Karpas-422 (cell line): ENCODE results near the gene OGDH. TPM values are rescaled to one million over a fixed set of nuclear protein-coding genes. Genes with fewer than 3 reads are reported as not detected.

ENCODE experiments used
- DNase-seq: peaks from one replicate; pipeline ENCODE4 v3.0.0-alpha.2; 2015
- H2AFZ ChIP-seq: fragments of 200-600 bp; sonication (generic); 2 replicates; pipeline ENCODE4 v1.6.1; 2014; ENCODE audit warnings: antibody characterized with exemption, low read length, mixed read lengths
- H3K27ac ChIP-seq: fragments of 200-600 bp; sonication (generic); 2 replicates; pipeline ENCODE4 v1.5.1; 2014; ENCODE audit warnings: mild to moderate bottlenecking, low read length, moderate library complexity
- H3K27me3 ChIP-seq: fragments of 200-600 bp; sonication (generic); 2 replicates; pipeline ENCODE4 v1.6.1; 2014; ENCODE audit warnings: low read length, mixed read lengths
- H3K36me3 ChIP-seq: fragments of 200-600 bp; sonication (generic); 2 replicates; pipeline ENCODE4 v1.6.1; 2014; ENCODE audit warnings: low read length, mixed read lengths; ENCODE audit not compliant: insufficient read depth
- H3K4me1 ChIP-seq: fragments of 200-600 bp; sonication (generic); 2 replicates; pipeline ENCODE4 v1.6.1; 2014; ENCODE audit warnings: mild to moderate bottlenecking, low read length, mixed read lengths
- H3K4me2 ChIP-seq: fragments of 200-600 bp; sonication (generic); 2 replicates; pipeline ENCODE4 v1.6.1; 2014; ENCODE audit warnings: low read length, low read depth, mild to moderate bottlenecking; ENCODE audit not compliant: poor library complexity, severe bottlenecking
- H3K4me3 ChIP-seq: fragments of 200-600 bp; sonication (generic); 2 replicates; pipeline ENCODE4 v1.5.1; 2014; ENCODE audit warnings: mild to moderate bottlenecking, antibody characterized with exemption, low read length, mixed read lengths
- H3K79me2 ChIP-seq: fragments of 200-600 bp; sonication (generic); 2 replicates; pipeline ENCODE4 v1.6.1; 2014; ENCODE audit warnings: mild to moderate bottlenecking, low read length, mixed read lengths
- H3K9ac ChIP-seq: fragments of 200-600 bp; sonication (generic); 2 replicates; pipeline ENCODE4 v1.6.0; 2014; ENCODE audit warnings: low read length
- H3K9me2 ChIP-seq: fragments of 200-600 bp; sonication (generic), shearing (Covaris generic); replicated peaks from 2 replicates; pipeline ENCODE4 v1.6.0; 2014; ENCODE audit warnings: mild to moderate bottlenecking, low read length, moderate library complexity; ENCODE audit not compliant: insufficient read depth
- H3K9me3 ChIP-seq: fragments of 300-700, 200-600 bp; sonication (generic); 2 replicates; pipeline ENCODE4 v1.6.1; 2014; ENCODE audit warnings: low read length, mixed read lengths
- H4K20me1 ChIP-seq: fragments of 200-600 bp; sonication (generic); 2 replicates; pipeline ENCODE4 v1.6.1; 2014; ENCODE audit warnings: mild to moderate bottlenecking, antibody characterized with exemption, low read length, low read depth; ENCODE audit not compliant: insufficient read depth
- total RNA-seq: library from RNA; depleted of rRNA; stranded (reverse); fragments of >200 nt; shearing (Covaris generic); gene quantifications from 2 replicates; pipeline ENCODE4 v1.2.3, GENCODE V29; 2014; ENCODE audit warnings: low replicate concordance

OGDH gene
- total RNA-seq, 1 experiment from 2014 or later, result 24.9 TPM

DNA sequence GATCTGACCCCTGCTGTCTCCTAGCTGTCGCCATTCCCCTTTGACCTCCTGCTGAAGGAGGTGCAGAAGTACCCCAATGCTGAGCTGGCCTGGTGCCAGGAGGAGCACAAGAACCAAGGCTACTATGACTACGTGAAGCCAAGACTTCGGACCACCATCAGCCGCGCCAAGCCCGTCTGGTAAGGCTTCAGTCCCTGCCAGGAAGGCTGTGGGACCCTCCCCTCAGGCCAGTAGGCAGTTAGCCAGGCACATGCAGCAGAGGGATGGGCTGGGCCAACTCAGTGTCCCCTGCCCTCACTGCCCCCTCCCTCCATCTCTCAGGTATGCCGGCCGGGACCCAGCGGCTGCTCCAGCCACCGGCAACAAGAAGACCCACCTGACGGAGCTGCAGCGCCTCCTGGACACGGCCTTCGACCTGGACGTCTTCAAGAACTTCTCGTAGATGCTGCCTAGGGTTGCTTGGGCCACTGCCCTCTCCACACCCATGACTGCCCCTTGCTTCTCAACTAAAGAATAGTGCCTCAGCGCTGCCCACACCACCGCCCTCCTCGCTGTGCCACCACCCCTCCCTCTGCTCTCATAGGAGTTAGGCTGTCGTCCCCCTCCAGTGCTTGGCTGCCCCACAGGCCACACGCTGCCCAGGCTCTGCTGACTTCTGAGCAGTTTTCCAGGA lies 101.3 kb downstream of the OGDH start:
- no peak overlapping the region for H3K9ac ChIP-seq
- no peaks in the 10 kb centered on the region for H3K4me1 ChIP-seq
- no peaks in the 10 kb centered on the region for H3K79me2 ChIP-seq
- no peak overlapping the region for H2AFZ ChIP-seq
- no peaks in the 10 kb centered on the region for H4K20me1 ChIP-seq
- H3K9me2 ChIP-seq, result no peaks in the 10 kb centered on the region
- H3K36me3 ChIP-seq, result no peaks in the 10 kb centered on the region; the same call in 1 of the 2 replicates
- DNase-seq, result no peak
- H3K4me3 ChIP-seq, result no peak overlapping the region
- H3K27ac ChIP-seq, result no peak overlapping the region
- no peak overlapping the region for H3K4me2 ChIP-seq
- no peaks in the 10 kb centered on the region for H3K9me3 ChIP-seq
- H3K27me3 ChIP-seq, result no peaks in the 10 kb centered on the region

DNA sequence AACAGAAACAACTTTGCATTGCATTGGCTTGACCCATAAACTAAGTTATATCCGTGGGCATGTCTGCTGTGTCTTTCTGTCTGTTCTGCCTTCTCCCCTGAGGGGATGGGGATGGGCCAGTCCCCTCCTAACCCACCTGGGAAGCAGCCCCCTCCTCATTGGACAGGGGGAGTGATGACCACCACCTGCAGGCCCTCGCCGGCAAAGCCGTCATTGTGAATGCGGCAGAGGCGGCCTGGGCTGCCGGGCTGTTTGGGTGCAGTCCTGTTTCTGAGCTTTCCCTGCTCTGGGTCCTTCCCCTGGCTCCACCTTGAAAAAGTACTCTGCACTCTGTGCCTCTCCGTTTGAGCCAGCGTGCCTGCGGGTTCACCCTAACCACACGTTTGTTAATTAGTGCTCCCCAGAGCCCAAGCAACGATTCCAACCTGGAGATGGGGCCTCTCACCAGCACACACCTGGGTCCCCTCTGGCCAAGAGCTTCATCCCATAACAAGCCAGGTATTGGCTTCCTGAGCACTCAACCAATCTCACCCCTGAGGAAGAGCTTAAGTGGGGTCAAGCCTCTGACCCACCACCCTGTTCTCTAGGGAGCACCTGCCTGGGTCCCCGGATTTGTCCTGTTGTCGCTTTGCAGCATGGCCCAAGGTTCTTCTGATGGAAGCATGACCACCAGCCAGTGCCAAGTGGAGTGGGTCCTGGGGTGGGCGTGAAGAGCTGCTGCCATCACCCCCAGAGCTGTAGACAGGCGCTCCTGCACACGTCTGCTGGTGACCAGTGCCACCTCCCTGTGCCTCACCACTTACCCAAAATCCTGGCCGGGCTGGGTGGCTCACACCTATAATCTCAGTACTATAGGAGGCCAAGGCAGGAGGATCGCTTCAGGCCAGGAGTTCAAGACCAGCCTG lies 102.8 kb downstream of the OGDH start:
- Histone ChIP-seq H3K27me3 (no peaks in the 10 kb centered on the region), H3K4me1 (no peaks in the 10 kb centered on the region), H3K4me3 (no peak overlapping the region), H3K36me3 (no peaks in the 10 kb centered on the region; the same call in 1 of the 2 replicates), H3K9me2 (no peaks in the 10 kb centered on the region), H3K79me2 (no peaks in the 10 kb centered on the region), H4K20me1 (no peaks in the 10 kb centered on the region), H3K9me3 (no peaks in the 10 kb centered on the region), H2AFZ (no peak overlapping the region), H3K27ac (no peak overlapping the region), H3K9ac (no peak overlapping the region), H3K4me2 (no peak overlapping the region)
- peak; percentile 35 for DNase-seq

DNA sequence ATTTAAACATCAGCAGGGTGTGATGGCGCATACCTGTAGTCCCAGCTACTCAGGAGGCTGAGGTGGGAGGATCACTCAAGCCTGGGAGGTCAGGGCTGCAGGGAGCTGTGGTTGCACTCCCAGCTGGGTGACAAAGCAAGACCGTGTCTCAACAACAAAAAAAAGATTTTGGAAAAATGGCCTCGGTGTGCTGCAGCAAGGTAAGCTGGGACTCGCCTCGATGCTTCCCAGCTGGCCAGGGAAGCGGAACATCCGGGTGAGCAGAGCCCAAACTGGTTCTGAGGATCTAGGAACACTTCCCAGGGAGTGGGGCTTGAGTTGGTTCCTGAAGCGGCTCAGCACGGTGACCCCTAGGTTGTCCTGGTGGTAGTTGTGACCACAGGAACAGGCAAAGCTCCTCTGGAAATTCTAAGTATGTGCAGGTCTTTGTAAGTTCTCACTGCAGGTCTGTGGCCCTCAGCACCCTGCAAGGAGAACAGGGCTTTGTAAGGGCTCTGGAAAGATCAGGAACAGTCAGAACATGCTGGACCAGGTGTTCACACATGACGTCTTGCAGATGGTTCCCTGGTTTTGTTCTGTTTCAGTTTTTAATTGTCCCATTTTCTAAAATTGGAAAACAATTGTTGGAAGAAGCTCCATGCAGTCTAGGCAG lies 103.6 kb downstream of the OGDH start:
- Histone ChIP-seq H3K4me2 (no peak overlapping the region), H3K27me3 (no peaks in the 10 kb centered on the region), H2AFZ (no peak overlapping the region), H3K36me3 (no peaks in the 10 kb centered on the region; the same call in 1 of the 2 replicates), H3K79me2 (no peaks in the 10 kb centered on the region), H3K4me3 (no peak overlapping the region), H3K27ac (no peak overlapping the region), H3K9ac (no peak overlapping the region), H3K4me1 (no peaks in the 10 kb centered on the region), H3K9me2 (no peaks in the 10 kb centered on the region), H3K9me3 (no peaks in the 10 kb centered on the region), H4K20me1 (no peaks in the 10 kb centered on the region)
- peak; percentile 35 for DNase-seq

DNA sequence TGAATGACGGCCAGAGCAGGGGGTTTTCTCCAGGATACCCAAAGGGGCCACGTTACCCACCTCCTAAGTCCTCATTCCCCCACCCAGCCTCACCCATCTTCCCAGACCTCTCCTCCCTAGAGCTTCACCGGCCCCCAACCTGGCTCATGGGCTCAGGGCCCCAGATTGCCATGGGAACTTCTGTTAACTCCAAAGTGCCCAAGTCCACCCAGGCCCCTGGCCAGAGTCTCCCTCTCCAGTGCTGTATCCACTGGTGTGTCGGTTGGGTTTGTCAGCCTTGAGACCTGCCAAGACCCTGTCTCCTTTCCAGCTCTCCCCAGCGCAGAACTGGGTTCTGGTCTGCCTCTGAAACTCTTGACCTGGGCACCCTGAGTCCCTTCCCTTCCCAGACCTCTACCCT lies 105.1 kb downstream of the OGDH start:
- H3K79me2 ChIP-seq, result no peaks in the 10 kb centered on the region
- no peak overlapping the region for H3K4me2 ChIP-seq
- H2AFZ ChIP-seq, result no peak overlapping the region
- no peak overlapping the region for H3K4me3 ChIP-seq
- H3K36me3 ChIP-seq, result no peaks in the 10 kb centered on the region; the same call in 1 of the 2 replicates
- no peaks in the 10 kb centered on the region for H3K9me2 ChIP-seq
- no peak for DNase-seq
- no peaks in the 10 kb centered on the region for H3K4me1 ChIP-seq
- H3K9me3 ChIP-seq, result no peaks in the 10 kb centered on the region
- H4K20me1 ChIP-seq, result no peaks in the 10 kb centered on the region
- no peaks in the 10 kb centered on the region for H3K27me3 ChIP-seq
- H3K27ac ChIP-seq, result no peak overlapping the region
- H3K9ac ChIP-seq, result no peak overlapping the region

DNA sequence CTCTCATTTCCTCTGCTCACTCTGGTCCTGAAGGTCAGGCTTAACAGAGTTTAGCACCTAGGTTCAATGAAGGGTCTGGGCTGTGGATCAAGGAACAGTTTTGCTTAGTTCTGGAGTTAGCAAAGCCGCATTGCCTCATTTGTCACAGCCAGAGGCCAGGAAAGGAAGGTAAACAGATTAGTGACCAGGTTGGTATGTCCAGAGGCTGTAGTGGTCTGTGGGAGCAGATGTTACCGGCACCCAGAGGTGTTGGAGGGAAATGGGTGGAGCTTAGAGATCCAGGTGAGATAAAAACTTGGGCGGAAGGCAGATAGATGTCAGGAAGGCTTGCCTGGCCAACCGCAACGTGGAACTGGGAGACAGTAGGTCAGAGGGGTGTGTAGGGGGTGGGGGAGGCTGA lies 105.6 kb downstream of the OGDH start:
- Histone ChIP-seq H4K20me1 (no peaks in the 10 kb centered on the region), H3K9me2 (no peaks in the 10 kb centered on the region), H2AFZ (no peak overlapping the region), H3K9ac (no peak overlapping the region), H3K27ac (no peak overlapping the region), H3K36me3 (no peaks in the 10 kb centered on the region; the same call in 1 of the 2 replicates), H3K4me3 (no peak overlapping the region), H3K9me3 (no peaks in the 10 kb centered on the region), H3K27me3 (no peaks in the 10 kb centered on the region), H3K4me2 (no peak overlapping the region), H3K79me2 (no peaks in the 10 kb centered on the region), H3K4me1 (no peaks in the 10 kb centered on the region)
- peak; percentile 37 for DNase-seq

DNA sequence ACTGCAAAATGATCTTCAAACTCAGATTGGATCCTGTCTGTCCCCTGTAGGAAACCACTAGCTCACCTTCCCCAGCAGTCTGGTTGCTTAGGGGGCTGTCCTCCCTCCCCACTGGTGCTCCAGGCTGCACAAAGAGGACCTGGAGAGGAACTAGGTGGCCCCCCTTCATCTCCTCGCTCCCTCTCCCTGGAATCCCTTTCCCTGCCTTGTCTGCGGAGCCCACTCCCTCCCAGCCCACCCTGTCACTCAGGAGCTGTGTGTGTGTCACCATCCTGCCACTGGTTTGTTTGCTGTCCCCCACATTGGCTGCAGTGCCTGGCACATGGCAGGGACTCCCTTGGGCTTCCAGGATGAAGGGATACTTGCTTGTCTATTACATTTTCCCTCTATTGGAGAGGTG lies 106.7 kb downstream of the OGDH start:
- H3K79me2 ChIP-seq, result no peaks in the 10 kb centered on the region
- no peaks in the 10 kb centered on the region; the same call in 1 of the 2 replicates for H3K36me3 ChIP-seq
- H3K4me3 ChIP-seq, result no peak overlapping the region
- no peaks in the 10 kb centered on the region for H3K4me1 ChIP-seq
- H3K9me3 ChIP-seq, result no peaks in the 10 kb centered on the region
- no peaks in the 10 kb centered on the region for H3K9me2 ChIP-seq
- no peak overlapping the region for H2AFZ ChIP-seq
- H3K27me3 ChIP-seq, result no peaks in the 10 kb centered on the region
- DNase-seq, result peak; percentile 33
- no peak overlapping the region for H3K27ac ChIP-seq
- H3K9ac ChIP-seq, result no peak overlapping the region
- H4K20me1 ChIP-seq, result no peaks in the 10 kb centered on the region
- H3K4me2 ChIP-seq, result no peak overlapping the region

DNA sequence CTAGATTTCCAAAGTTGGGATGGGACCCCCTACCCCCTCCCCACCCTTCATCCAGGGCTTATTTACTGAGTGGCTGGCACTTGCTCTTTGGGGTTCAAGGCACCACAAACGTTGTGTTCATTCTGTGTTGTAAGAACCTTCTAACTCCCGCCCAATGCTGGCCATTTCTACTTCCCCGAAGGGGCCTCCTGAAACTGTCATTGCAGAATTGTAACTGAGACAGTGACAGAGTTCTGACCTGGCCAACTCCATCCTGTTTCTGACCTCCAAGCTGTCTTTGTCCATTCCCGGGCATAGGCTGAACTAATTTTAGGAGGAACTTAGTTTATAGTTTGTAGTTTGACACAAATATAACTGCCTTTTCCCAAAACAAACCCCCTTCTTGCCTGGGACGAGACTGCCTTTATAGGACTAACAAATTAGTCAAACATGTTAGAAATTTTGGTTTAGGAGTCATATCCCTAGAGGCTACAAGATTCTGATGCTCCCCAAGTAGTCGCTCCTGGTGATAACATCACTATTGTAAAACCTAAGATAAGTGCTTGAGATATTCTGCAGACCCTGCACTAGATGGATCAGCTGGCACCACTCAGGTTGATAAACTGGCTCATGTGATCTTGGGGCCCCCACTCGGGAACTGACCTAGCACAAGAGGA lies 107.4 kb downstream of the OGDH start:
- peak; percentile 39 for DNase-seq
- Histone ChIP-seq H4K20me1 (no peaks in the 10 kb centered on the region), H3K36me3 (no peaks in the 10 kb centered on the region; the same call in 1 of the 2 replicates), H3K9me2 (no peaks in the 10 kb centered on the region), H2AFZ (no peak overlapping the region), H3K4me3 (no peak overlapping the region), H3K79me2 (no peaks in the 10 kb centered on the region), H3K9ac (no peak overlapping the region), H3K27ac (no peak overlapping the region), H3K27me3 (no peaks in the 10 kb centered on the region), H3K4me2 (no peak overlapping the region), H3K9me3 (no peaks in the 10 kb centered on the region), H3K4me1 (no peaks in the 10 kb centered on the region)
